Measurements from ENCODE around the gene GDF7.

- TF ChIP-seq REST (IDR thresholded peaks at IDR 0.05; ENCODE audit: low read depth, low read length) (no peak), CTCF (IDR thresholded peaks at IDR 0.05) (no peak), CHD2 (IDR thresholded peaks at IDR 0.05; ENCODE audit: low read length, partially characterized antibody) (no peak), TEAD4 (IDR thresholded peaks at IDR 0.05; ENCODE audit: borderline replicate concordance, insufficient read depth) (no peak), SIN3A (IDR thresholded peaks at IDR 0.05; ENCODE audit: borderline replicate concordance, low read depth, low read length) (no peak), POLR2AphosphoS5 (IDR thresholded peaks at IDR 0.05; ENCODE audit: low read depth, low read length) (no peak), USF2 (IDR thresholded peaks at IDR 0.05; ENCODE audit: borderline replicate concordance, low read depth, low read length) (no peak), TAF1 (IDR thresholded peaks at IDR 0.05; ENCODE audit: borderline replicate concordance, low read depth, low read length) (no peak)
Measured at GRCh38 chr2:20680744-20681375, 13.9 kb downstream of the GDF7 start.
